HUES64 (cell line): ENCODE data around the gene SYP. TPM values are rescaled to one million over a fixed set of nuclear protein-coding genes. Genes with fewer than 3 reads are reported as not detected.

Source experiments
- H3K27ac ChIP-seq: 2 replicates; pipeline ENCODE4 v1.7.0; 2013; ENCODE audit warnings: low read depth, low read length, inconsistent platforms
- H3K27me3 ChIP-seq: 2 replicates; pipeline ENCODE4 v1.6.1; 2013; ENCODE audit warnings: mild to moderate bottlenecking, low read length; ENCODE audit not compliant: insufficient read depth
- H3K36me3 ChIP-seq: 2 replicates; pipeline ENCODE4 v1.6.1; 2013; ENCODE audit warnings: mild to moderate bottlenecking, low read length; ENCODE audit not compliant: insufficient read depth
- H3K4me1 ChIP-seq: 2 replicates; pipeline ENCODE4 v1.6.1; 2013; ENCODE audit warnings: mild to moderate bottlenecking, low read length, moderate library complexity; ENCODE audit not compliant: insufficient read depth
- H3K4me3 ChIP-seq: 2 replicates; pipeline ENCODE4 v1.5.1; 2013; ENCODE audit warnings: mild to moderate bottlenecking, low read length, moderate library complexity
- H3K9ac ChIP-seq: 2 replicates; pipeline ENCODE4 v1.6.1; 2013; ENCODE audit warnings: mild to moderate bottlenecking, low read depth, low read length
- H3K9me3 ChIP-seq: 2 replicates; pipeline ENCODE4 v1.6.1; 2013; ENCODE audit warnings: low read depth, low read length; ENCODE audit not compliant: insufficient read depth
- WGBS: fragments of 150-250, 120-280 bp; methylation state at CpG from one replicate; pipeline ENCODE4 v1.1.7; 2013; ENCODE audit warnings: missing lambda C conversion rate; 5-methylcytosine and 5-hydroxymethylcytosine counted together
- polyA plus RNA-seq, 2 experiments: library from polyadenylated mRNA; stranded (reverse); fragments of 50-300 nt; gene quantifications; one replicate each; pipeline ENCODE4 v1.2.3, GENCODE V29; 2013

SYP gene
- 3.6 TPM for polyA plus RNA-seq (2013, experiment 1 of 2)
- 3.9 TPM for polyA plus RNA-seq (2013, experiment 2 of 2)

GRCh38 chrX:49199906-49200771, at the start of gene SYP:
Gene SYP (minus strand): TSS chrX:49200193. CDS start chrX:49200186, 7 bp downstream.
- 0 out of 2 replicates have a peak within 1 kb of the TSS, but pooled peaks have one; percentile 4 for H3K27ac ChIP-seq
- H3K36me3 ChIP-seq, result no peaks in the 10 kb centered on the region
- H3K9ac ChIP-seq, result no peak within 1 kb of the TSS
- WGBS, result 3% methylated on average over 60 of the region's 61 CpGs
- peak within 1 kb of the TSS; percentile 49 for H3K4me3 ChIP-seq
- no peaks in the 10 kb centered on the region for H3K9me3 ChIP-seq
- H3K4me1 ChIP-seq, result no peaks in the 10 kb centered on the region
- H3K27me3 ChIP-seq, result peaks cover 8% of the 10 kb centered on the region; the same call in 1 of the 2 replicates

DNA sequence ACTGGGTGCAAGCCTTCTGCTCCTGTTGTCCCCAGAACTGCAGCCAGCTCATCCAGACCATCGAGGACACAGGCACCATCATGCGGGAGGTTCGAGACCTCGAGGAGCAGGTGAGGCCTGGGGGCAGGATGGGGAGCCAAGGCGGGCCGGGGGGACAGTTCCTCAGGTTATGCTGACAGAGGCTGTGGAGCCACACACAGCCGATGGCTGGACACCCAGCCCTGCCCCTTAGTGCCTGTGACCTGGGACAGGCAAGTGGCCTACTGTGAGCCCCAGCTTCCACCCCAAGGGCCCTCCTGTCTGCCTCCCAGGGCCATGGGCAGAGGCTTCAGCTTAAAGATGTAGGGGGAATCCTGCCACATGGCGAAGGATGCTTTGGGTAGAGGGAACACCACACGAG, 49.6 kb upstream of the SYP start:
- Histone ChIP-seq H3K4me3 (no peak overlapping the region), H3K36me3 (no peaks in the 10 kb centered on the region; the same call in 1 of the 2 replicates), H3K27me3 (no peaks in the 10 kb centered on the region), H3K4me1 (no peaks in the 10 kb centered on the region), H3K9ac (no peak overlapping the region), H3K9me3 (no peaks in the 10 kb centered on the region), H3K27ac (no peak overlapping the region)
- WGBS, result 91% methylated on average over 9 of the region's 9 CpGs

- H3K4me3 ChIP-seq, result no peak overlapping the region
- no peaks in the 10 kb centered on the region for H3K27me3 ChIP-seq
- 100% methylated on average over 6 of the region's 6 CpGs for WGBS
- no peaks in the 10 kb centered on the region for H3K9me3 ChIP-seq
- H3K36me3 ChIP-seq, result no peaks in the 10 kb centered on the region; the same call in 1 of the 2 replicates
- H3K4me1 ChIP-seq, result no peaks in the 10 kb centered on the region
- H3K9ac ChIP-seq, result no peak overlapping the region
- no peak overlapping the region for H3K27ac ChIP-seq
These were observed 49.1 kb upstream of the SYP start for GRCh38 chrX:49249071-49249470.

DNA sequence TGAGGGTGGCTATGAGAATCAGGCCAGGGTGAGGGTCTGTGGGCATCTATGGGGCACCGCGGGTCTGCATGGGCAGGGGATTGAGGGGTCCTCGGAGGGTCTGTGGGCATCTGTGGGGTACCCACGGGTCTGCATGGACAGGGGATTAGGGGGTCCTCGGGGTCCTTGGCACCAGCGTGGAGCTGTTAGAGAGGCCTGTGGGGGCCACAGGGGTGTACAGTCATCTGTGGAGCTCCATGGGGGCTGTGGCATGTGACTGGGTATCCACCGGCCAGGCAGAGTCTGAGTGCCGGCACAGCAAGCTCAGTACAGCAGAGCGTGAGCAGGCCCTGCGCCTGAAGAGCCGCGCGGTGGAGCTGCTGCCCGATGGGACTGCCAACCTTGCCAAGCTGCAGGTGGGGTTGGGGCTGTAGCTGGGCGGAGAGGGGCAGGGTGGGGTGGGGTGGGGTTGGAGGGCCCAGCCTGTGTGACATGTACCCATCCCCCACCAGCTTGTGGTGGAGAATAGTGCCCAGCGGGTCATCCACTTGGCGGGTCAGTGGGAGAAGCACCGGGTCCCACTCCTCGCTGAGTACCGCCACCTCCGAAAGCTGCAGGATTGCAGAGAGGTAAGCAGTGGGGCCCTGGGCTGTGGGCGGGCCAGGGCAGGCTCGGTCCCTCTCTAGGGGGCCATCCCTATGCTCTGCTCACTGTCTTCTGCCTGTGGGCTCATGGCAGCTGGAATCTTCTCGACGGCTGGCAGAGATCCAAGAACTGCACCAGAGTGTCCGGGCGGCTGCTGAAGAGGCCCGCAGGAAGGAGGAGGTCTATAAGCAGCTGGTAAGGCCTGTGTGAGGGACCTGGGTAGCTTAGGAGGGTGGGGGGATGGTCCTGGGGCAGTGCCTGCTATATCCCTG, 48.2 kb upstream of the SYP start:
- Histone ChIP-seq H3K36me3 (peaks cover 3% of the 10 kb centered on the region; the same call in 1 of the 2 replicates), H3K9ac (no peak overlapping the region), H3K27me3 (no peaks in the 10 kb centered on the region), H3K9me3 (no peaks in the 10 kb centered on the region), H3K27ac (no peak overlapping the region), H3K4me3 (no peak overlapping the region), H3K4me1 (no peaks in the 10 kb centered on the region)
- 92% methylated on average over 27 of the region's 28 CpGs for WGBS

- Histone ChIP-seq H3K4me1 (no peaks in the 10 kb centered on the region), H3K4me3 (no peak overlapping the region), H3K9ac (no peak overlapping the region), H3K36me3 (peaks cover 3% of the 10 kb centered on the region; the same call in 1 of the 2 replicates), H3K27me3 (no peaks in the 10 kb centered on the region), H3K27ac (no peak overlapping the region), H3K9me3 (no peaks in the 10 kb centered on the region)
- WGBS, result 93% methylated on average over 11 of the region's 11 CpGs
These were observed 47.4 kb upstream of the SYP start for GRCh38 chrX:49247346-49247745.

DNA sequence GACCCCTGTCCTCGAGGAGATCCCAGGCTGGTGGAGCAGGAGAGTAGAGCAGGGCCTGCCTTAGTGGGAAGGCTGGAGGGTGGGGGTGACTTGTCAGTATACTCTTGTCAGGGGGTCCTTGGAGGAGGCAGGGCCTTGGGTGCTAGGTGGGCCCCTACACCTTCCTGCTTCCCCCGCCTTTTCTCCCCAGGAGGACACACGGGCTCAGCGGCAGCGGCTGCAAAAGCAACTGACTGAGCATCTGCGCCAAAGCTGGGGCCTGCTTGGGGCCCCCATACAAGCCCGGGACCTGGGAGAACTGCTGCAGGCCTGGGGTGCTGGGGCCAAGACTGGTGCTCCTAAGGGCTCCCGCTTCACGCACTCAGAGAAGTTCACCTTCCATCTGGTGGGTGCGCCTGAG, 46.5 kb upstream of the SYP start:
- Histone ChIP-seq H3K9ac (no peak overlapping the region), H3K4me1 (no peaks in the 10 kb centered on the region), H3K9me3 (no peaks in the 10 kb centered on the region), H3K27me3 (no peaks in the 10 kb centered on the region), H3K36me3 (peaks cover 3% of the 10 kb centered on the region; the same call in 1 of the 2 replicates), H3K27ac (no peak overlapping the region), H3K4me3 (no peak overlapping the region)
- 96% methylated on average over 9 of the region's 10 CpGs for WGBS

- Histone ChIP-seq H3K4me1 (no peaks in the 10 kb centered on the region), H3K9me3 (no peaks in the 10 kb centered on the region), H3K4me3 (no peak overlapping the region), H3K9ac (no peak overlapping the region), H3K36me3 (peaks cover 3% of the 10 kb centered on the region; the same call in 1 of the 2 replicates), H3K27ac (no peak overlapping the region), H3K27me3 (no peaks in the 10 kb centered on the region)
- WGBS, result 97% methylated on average over 2 of the region's 2 CpGs
These were observed 44.2 kb upstream of the SYP start for GRCh38 chrX:49244207-49244606.

DNA sequence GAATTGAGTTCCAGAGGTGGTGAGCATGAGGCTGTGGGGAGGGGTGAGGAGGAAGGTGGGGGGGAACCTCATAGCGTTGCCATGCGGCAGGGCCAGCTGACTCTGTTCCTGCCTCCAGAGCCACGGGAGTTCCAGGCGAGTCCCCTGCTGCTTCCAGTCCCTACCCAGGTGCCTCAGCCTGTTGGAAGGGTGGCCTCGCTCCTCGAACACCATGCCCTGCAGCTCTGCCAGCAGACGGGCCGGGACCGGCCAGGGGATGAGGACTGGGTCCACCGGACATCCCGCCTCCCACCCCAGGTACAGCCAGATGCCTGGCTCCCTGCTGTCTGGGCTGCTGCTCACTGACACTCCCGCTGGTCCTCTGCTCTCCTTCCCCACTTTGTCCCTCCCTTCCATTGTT, 43.2 kb upstream of the SYP start:
- Histone ChIP-seq H3K4me1 (no peaks in the 10 kb centered on the region), H3K36me3 (peaks cover 3% of the 10 kb centered on the region; the same call in 1 of the 2 replicates), H3K9ac (no peak overlapping the region), H3K4me3 (no peak overlapping the region), H3K27ac (no peak overlapping the region), H3K9me3 (no peaks in the 10 kb centered on the region), H3K27me3 (no peaks in the 10 kb centered on the region)
- 94% methylated on average over 12 of the region's 12 CpGs for WGBS

GRCh38 chrX:49242545-49243066, 42.6 kb upstream of the SYP start:
- H3K4me3 ChIP-seq, result no peak overlapping the region
- H3K27me3 ChIP-seq, result no peaks in the 10 kb centered on the region
- no peaks in the 10 kb centered on the region for H3K4me1 ChIP-seq
- H3K27ac ChIP-seq, result no peak overlapping the region
- H3K9me3 ChIP-seq, result no peaks in the 10 kb centered on the region
- no peak overlapping the region; the same call in 1 of the 2 replicates for H3K9ac ChIP-seq
- WGBS, result 93% methylated on average over 12 of the region's 12 CpGs
- peaks cover 3% of the 10 kb centered on the region; the same call in 1 of the 2 replicates for H3K36me3 ChIP-seq

- Histone ChIP-seq H3K4me1 (no peaks in the 10 kb centered on the region), H3K9me3 (no peaks in the 10 kb centered on the region), H3K36me3 (peaks cover 3% of the 10 kb centered on the region; the same call in 1 of the 2 replicates), H3K27me3 (no peaks in the 10 kb centered on the region), H3K27ac (no peak overlapping the region), H3K4me3 (no peak overlapping the region), H3K9ac (no peak overlapping the region)
- WGBS, result 95% methylated on average over 7 of the region's 7 CpGs
These were observed 38.7 kb upstream of the SYP start for GRCh38 chrX:49238735-49239134.
